GM12878 (cell line): ENCODE measurements around the gene GSE1. TPM values are rescaled to one million over a fixed set of nuclear protein-coding genes. Genes with fewer than 3 reads are reported as not detected.

Experiments
- BHLHE40 ChIP-seq, 2 experiments: fragments of 450-650 bp in 1 of 2; IDR thresholded peaks; 2 replicates each; pipeline ENCODE4 v1.6.1; 2011 to 2017; ENCODE audit warnings: low read depth in 2 of 2, borderline replicate concordance in 1 of 2, improper control_type of control experiment in 1 of 2, low read length in 1 of 2, mild to moderate bottlenecking in 1 of 2
- BMI1 ChIP-seq: fragments of 450-650 bp; IDR thresholded peaks from 2 replicates; pipeline ENCODE4 v1.6.1; 2016; ENCODE audit warnings: mild to moderate bottlenecking, moderate library complexity, borderline replicate concordance
- BRCA1 ChIP-seq: IDR thresholded peaks from 2 replicates; pipeline ENCODE4 v1.6.1; 2011; ENCODE audit warnings: low read depth, low read length, improper control_type of control experiment
- CBFB ChIP-seq: IDR thresholded peaks from 2 replicates; pipeline ENCODE4 v1.6.1; 2016; ENCODE audit warnings: antibody characterized with exemption, low read depth
- EP300 ChIP-seq, 2 experiments: fragments of 150-350 bp in 1 of 2; IDR thresholded peaks; 2 replicates each; pipeline ENCODE4 v1.6.1; 2011 to 2012; ENCODE audit warnings: low read depth in 2 of 2, low read length in 2 of 2, borderline replicate concordance in 1 of 2, improper control_type of control experiment in 1 of 2, inconsistent platforms in 1 of 2; ENCODE audit not compliant: control insufficient read depth in 1 of 2
- ETV6 ChIP-seq, 2 experiments: fragments of 450-650 bp in 1 of 2; IDR thresholded peaks in 1 of 2; conservative IDR thresholded peaks in 1 of 2; 2 replicates each; pipeline ENCODE4 v1.6.1; 2014; ENCODE audit warnings: antibody characterized with exemption in 1 of 2, borderline replicate concordance in 1 of 2, low read depth in 1 of 2, mild to moderate bottlenecking in 1 of 2, moderate library complexity in 1 of 2
- FOS ChIP-seq: IDR thresholded peaks from 3 replicates; pipeline ENCODE4 v1.6.1; 2011; ENCODE audit warnings: borderline replicate concordance; ENCODE audit not compliant: insufficient read length; ENCODE audit errors: extremely low read depth
- GABPA ChIP-seq: IDR thresholded peaks from 2 replicates; pipeline ENCODE4 v1.6.1; 2014; ENCODE audit warnings: antibody characterized with exemption, low read depth, mild to moderate bottlenecking, inconsistent platforms
- HDGF ChIP-seq: fragments of 450-650 bp; IDR thresholded peaks from 2 replicates; pipeline ENCODE4 v1.6.1; 2016; ENCODE audit warnings: antibody characterized with exemption
- IKZF1 ChIP-seq: fragments of 450-650 bp; conservative IDR thresholded peaks from 2 replicates; pipeline ENCODE4 v1.6.1; 2017; ENCODE audit warnings: antibody characterized with exemption, mild to moderate bottlenecking
- IRF4 ChIP-seq: IDR thresholded peaks from 2 replicates; pipeline ENCODE4 v1.6.1; 2011; ENCODE audit warnings: low read depth, low read length
- MAX ChIP-seq: IDR thresholded peaks from 2 replicates; pipeline ENCODE4 v1.6.1; 2012; ENCODE audit warnings: low read depth, low read length, improper control_type of control experiment
- MLLT1 ChIP-seq: fragments of 450-650 bp; IDR thresholded peaks from 2 replicates; pipeline ENCODE4 v1.6.1; 2016; ENCODE audit warnings: mild to moderate bottlenecking
- NFXL1 ChIP-seq: fragments of 450-650 bp; IDR thresholded peaks from 2 replicates; pipeline ENCODE4 v1.6.1; 2017; ENCODE audit warnings: antibody characterized with exemption, mild to moderate bottlenecking, borderline replicate concordance
- NFYA ChIP-seq: IDR thresholded peaks from 2 replicates; pipeline ENCODE4 v1.6.1; 2011; ENCODE audit warnings: low read depth, mild to moderate bottlenecking, low read length, improper control_type of control experiment, borderline replicate concordance
- PAX8 ChIP-seq: fragments of 450-650 bp; IDR thresholded peaks from 2 replicates; pipeline ENCODE4 v1.6.1; 2017; ENCODE audit warnings: mild to moderate bottlenecking, moderate library complexity
- RCOR1 ChIP-seq: conservative IDR thresholded peaks from 2 replicates; pipeline ENCODE4 v1.6.1; 2012; ENCODE audit warnings: low read depth, low read length, improper control_type of control experiment
- RUNX3 ChIP-seq: IDR thresholded peaks from 2 replicates; pipeline ENCODE4 v1.6.1; 2012; ENCODE audit warnings: low read length, inconsistent platforms
- SIN3A ChIP-seq: IDR thresholded peaks from 2 replicates; pipeline ENCODE4 v1.6.1; 2012; ENCODE audit warnings: low read depth, low read length, improper control_type of control experiment
- SIX5 ChIP-seq: IDR thresholded peaks from 2 replicates; pipeline ENCODE4 v1.6.1; 2011; ENCODE audit warnings: mild to moderate bottlenecking, low read depth, low read length, moderate library complexity; ENCODE audit not compliant: severe bottlenecking
- SMARCA5 ChIP-seq: fragments of 450-650 bp; IDR thresholded peaks from 2 replicates; pipeline ENCODE4 v1.6.1; 2017; ENCODE audit warnings: mild to moderate bottlenecking
- STAT3 ChIP-seq: IDR thresholded peaks from 2 replicates; pipeline ENCODE4 v1.6.1; 2011; ENCODE audit warnings: low read depth, low read length, improper control_type of control experiment
- ZNF207 ChIP-seq: fragments of 450-650 bp; IDR thresholded peaks from 2 replicates; pipeline ENCODE4 v1.6.1; 2014; ENCODE audit warnings: antibody characterized with exemption, mild to moderate bottlenecking, borderline replicate concordance
- polyA plus RNA-seq, 11 experiments: library from polyadenylated mRNA; depleted of rRNA in 4 of 11; unstranded in 6 of 11; stranded (reverse) in 5 of 11; fragments of >200 nt; fragmentation: Nextera tagmentation in 4 of 11; fragmentation: Illumina TruSeq in 1 of 11; extraction: Ambion mirVana in 4 of 11; extraction: Trizol in 1 of 11; gene quantifications; 1 replicate in 1 of 11; 2 replicates in 10 of 11; pipeline versions ENCODE4 v1.2.1 to v1.2.3, GENCODE V29; 2011 to 2016; ENCODE audit warnings: inconsistent platforms in 2 of 11, missing spikeins in 2 of 11, low read depth in 1 of 11
- total RNA-seq, 4 experiments: library from RNA; depleted of rRNA in 3 of 4; stranded (reverse); fragments of >200 nt in 3 of 4; fragmentation: Illumina TruSeq in 1 of 4; extraction: Trizol in 1 of 4; gene quantifications; 2 replicates each; pipeline versions ENCODE4 v1.2.1 to v1.2.3, GENCODE V29; 2013 to 2021
- TF ChIP-seq, protein P1 (sequence below): fragments of 450-650 bp; conservative IDR thresholded peaks from 2 replicates; pipeline ENCODE4 v1.6.1; 2017; ENCODE audit warnings: mild to moderate bottlenecking, moderate library complexity
- TF ChIP-seq, protein P2 (sequence below), 3 experiments: IDR thresholded peaks in 2 of 3; conservative IDR thresholded peaks in 1 of 3; 2 replicates each; pipeline ENCODE4 v1.5.1; 2011; ENCODE audit warnings: low read depth in 3 of 3, low read length in 3 of 3, mild to moderate bottlenecking in 3 of 3, control low read depth in 2 of 3, moderate library complexity in 2 of 3, inconsistent platforms in 1 of 3, mixed read lengths in 1 of 3; ENCODE audit not compliant: control insufficient read depth in 2 of 3, insufficient read depth in 1 of 3; ENCODE audit errors: extremely low read depth in 1 of 3

Gene GSE1
- total and polyA plus RNA-seq, 10 of the 15 experiments (the other 5 are each of a cell fraction or from before 2014, with no cell fraction given) = 4.6 to 58.7 (median 18.2) TPM

DNA sequence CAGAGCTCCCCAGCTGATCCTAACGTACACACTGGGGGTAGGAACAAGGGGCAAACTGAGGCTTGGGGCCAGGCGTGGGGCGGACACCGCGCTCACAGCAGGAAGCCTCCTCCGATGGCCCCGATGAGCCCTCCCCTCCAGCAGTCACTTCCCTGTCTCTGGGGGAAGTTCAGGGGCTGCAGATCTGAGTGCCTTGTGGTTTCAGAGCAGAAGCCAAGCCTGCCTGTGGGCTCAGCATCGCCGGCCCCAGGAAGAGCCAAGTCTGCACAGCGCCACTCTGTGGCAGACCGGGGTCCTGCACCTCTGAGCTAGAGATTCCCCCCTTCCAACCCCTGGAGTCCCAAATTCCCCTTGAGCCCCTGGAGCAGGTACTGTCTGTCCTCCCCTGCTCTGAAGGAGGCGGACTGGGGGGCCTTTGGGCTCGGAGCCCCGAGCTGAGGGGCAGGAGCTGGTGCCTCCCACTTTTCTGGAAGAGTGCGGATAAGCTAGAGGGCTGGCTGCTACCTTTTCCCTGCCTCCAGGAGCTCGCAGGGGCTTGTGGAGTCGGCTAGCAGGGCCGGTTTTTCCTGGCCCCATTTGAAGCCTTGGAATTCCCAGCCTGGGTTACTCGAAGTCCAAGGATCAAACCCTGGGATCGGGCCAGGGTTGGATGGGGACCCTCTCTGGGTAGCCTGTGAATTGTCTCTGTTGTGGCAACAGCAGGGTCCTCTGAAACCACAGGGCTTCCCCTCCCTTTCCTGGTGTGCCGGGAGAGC lies 2.9 kb downstream of the GSE1 start (continued):
- TF ChIP-seq, protein P1, sequence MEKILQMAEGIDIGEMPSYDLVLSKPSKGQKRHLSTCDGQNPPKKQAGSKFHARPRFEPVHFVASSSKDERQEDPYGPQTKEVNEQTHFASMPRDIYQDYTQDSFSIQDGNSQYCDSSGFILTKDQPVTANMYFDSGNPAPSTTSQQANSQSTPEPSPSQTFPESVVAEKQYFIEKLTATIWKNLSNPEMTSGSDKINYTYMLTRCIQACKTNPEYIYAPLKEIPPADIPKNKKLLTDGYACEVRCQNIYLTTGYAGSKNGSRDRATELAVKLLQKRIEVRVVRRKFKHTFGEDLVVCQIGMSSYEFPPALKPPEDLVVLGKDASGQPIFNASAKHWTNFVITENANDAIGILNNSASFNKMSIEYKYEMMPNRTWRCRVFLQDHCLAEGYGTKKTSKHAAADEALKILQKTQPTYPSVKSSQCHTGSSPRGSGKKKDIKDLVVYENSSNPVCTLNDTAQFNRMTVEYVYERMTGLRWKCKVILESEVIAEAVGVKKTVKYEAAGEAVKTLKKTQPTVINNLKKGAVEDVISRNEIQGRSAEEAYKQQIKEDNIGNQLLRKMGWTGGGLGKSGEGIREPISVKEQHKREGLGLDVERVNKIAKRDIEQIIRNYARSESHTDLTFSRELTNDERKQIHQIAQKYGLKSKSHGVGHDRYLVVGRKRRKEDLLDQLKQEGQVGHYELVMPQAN = 0 out of 2 replicates have a peak, but pooled peaks have one; percentile 59
- TF ChIP-seq BRCA1 (no peak), STAT3 (no peak), MLLT1 (peak; percentile 57; the same call in 1 of the 2 replicates), BMI1 (no peak), IRF4 (0 out of 2 replicates have a peak, but pooled peaks have one; percentile 53), MAX (no peak), BHLHE40 (IDR thresholded peaks at IDR 0.05; ENCODE audit: borderline replicate concordance in 1 of 2, low read depth in 2 of 2, low read length in 1 of 2) (peak; percentile 58 to 73; a peak in 3 of 4 replicates), FOS (no peak), CBFB (peak; percentile 76; the same call in 1 of the 2 replicates), PAX8 (no peak), HDGF (peak; percentile 69; the same call in 1 of the 2 replicates), SMARCA5 (peak; percentile 55; the same call in 1 of the 2 replicates), RUNX3 (peak; percentile 95), EP300 (IDR thresholded peaks at IDR 0.05; ENCODE audit: borderline replicate concordance in 1 of 2, control insufficient read depth in 1 of 2, low read depth in 2 of 2, low read length in 2 of 2) (no peak), ZNF207 (no peak), SIN3A (no peak), IKZF1 (peak; percentile 74), SIX5 (no peak), RCOR1 (0 out of 2 replicates have a peak, but pooled peaks have one; percentile 58), NFYA (no peak), NFXL1 (no peak), ETV6 (conservative IDR thresholded peaks at IDR 0.05 in 1 of 2, IDR thresholded peaks at IDR 0.05 in 1 of 2; ENCODE audit: borderline replicate concordance in 1 of 2, low read depth in 1 of 2) (peak in 1 of 2 experiments; percentile 63; a peak in 1 of 4 replicates), GABPA (no peak; the same call in 1 of the 2 replicates)
- TF ChIP-seq, protein P2, sequence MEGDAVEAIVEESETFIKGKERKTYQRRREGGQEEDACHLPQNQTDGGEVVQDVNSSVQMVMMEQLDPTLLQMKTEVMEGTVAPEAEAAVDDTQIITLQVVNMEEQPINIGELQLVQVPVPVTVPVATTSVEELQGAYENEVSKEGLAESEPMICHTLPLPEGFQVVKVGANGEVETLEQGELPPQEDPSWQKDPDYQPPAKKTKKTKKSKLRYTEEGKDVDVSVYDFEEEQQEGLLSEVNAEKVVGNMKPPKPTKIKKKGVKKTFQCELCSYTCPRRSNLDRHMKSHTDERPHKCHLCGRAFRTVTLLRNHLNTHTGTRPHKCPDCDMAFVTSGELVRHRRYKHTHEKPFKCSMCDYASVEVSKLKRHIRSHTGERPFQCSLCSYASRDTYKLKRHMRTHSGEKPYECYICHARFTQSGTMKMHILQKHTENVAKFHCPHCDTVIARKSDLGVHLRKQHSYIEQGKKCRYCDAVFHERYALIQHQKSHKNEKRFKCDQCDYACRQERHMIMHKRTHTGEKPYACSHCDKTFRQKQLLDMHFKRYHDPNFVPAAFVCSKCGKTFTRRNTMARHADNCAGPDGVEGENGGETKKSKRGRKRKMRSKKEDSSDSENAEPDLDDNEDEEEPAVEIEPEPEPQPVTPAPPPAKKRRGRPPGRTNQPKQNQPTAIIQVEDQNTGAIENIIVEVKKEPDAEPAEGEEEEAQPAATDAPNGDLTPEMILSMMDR (IDR thresholded peaks at IDR 0.05 in 2 of 3, conservative IDR thresholded peaks at IDR 0.05 in 1 of 3; ENCODE audit: control insufficient read depth in 2 of 3, extremely low read depth in 1 of 3, insufficient read depth in 1 of 3, low read depth in 3 of 3, low read length in 3 of 3) = peak; percentile 91 to 98 (median 98)
